SW480 (cell line): Measurements from ENCODE around the gene KCNIP4.

Source experiments
- DNase-seq: peaks from one replicate; pipeline ENCODE4 v3.0.0-alpha.2; 2016; ENCODE audit warnings: low spot score

Gene KCNIP4

GRCh38 chr4:21184788-21185187 is 763.8 kb downstream of the KCNIP4 start:
- no peak for DNase-seq

DNA sequence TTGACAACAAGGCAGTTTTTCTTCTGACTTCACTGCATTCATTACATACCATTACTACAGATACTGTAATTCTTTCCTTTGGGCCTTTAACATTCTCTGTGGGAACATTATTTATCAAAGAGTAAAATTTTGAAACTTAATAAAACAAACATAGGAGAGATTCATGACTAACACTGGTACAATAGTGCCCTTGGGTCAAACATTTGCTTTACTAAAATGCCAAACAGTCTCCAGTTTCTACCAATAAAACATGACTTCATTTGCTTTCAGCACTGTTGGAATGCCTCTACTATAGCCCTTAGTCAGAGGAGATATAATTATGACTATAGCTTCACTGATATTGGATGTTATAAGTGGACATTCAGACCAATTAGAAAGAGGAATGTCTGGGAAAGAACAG is 766.9 kb downstream of the KCNIP4 start:
- no peak for DNase-seq

GRCh38 chr4:21177871-21178270 is 770.7 kb downstream of the KCNIP4 start:
- no peak for DNase-seq

GRCh38 chr4:21177092-21177491 is 771.5 kb downstream of the KCNIP4 start:
- no peak for DNase-seq

GRCh38 chr4:21167711-21168110 is 780.9 kb downstream of the KCNIP4 start:
- no peak for DNase-seq

DNA sequence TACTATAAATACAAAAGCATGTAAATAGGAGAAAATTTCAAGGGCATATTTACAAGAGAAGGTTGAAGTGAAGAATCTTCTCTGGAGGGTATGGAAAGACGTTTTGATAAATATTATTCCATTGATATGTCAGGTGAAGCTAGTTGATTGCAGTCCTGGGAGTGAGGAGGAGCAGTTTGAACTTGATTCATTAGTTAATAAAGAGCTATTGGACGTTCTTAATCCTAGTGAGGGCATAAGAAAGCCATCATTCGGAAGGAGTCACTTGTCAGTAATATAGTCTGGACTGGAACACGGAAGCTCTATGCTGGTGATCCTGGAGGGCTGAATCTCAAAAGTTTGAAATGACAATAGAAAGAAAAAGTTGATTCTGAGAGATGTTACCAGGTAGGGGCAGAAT is 793.2 kb downstream of the KCNIP4 start:
- DNase-seq: no peak

- DNase-seq: no peak
Observed at GRCh38 chr4:21139327-21139726, 809.2 kb downstream of the KCNIP4 start.

- DNase-seq: no peak
Observed at GRCh38 chr4:21136051-21136630, 812.4 kb downstream of the KCNIP4 start.

GRCh38 chr4:21134994-21135393 is 813.6 kb downstream of the KCNIP4 start:
- DNase-seq: peak; percentile 11

GRCh38 chr4:21130606-21131005 is 818.0 kb downstream of the KCNIP4 start:
- no peak for DNase-seq

GRCh38 chr4:21126014-21126512 is 822.5 kb downstream of the KCNIP4 start:
- no peak for DNase-seq

DNA sequence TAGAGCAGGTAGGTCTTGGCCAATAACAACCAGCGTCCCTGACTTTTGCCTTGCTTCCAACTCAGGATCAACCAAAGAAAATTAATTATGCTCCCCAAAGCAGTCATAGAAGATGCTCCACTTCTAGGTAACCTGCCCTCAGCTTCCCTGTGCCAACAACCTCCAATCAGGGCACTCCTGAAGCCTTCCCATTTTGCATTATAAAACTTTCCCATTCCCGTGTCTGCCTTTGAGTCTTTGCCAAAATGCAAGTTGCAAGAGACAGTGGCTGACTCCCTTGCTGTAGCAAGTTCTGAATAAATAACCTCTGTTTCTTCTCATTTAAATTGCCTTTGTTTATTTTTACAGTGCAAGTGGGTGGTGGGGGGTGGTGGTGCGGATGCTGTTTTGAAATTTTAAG is 830.3 kb downstream of the KCNIP4 start:
- DNase-seq: no peak

DNA sequence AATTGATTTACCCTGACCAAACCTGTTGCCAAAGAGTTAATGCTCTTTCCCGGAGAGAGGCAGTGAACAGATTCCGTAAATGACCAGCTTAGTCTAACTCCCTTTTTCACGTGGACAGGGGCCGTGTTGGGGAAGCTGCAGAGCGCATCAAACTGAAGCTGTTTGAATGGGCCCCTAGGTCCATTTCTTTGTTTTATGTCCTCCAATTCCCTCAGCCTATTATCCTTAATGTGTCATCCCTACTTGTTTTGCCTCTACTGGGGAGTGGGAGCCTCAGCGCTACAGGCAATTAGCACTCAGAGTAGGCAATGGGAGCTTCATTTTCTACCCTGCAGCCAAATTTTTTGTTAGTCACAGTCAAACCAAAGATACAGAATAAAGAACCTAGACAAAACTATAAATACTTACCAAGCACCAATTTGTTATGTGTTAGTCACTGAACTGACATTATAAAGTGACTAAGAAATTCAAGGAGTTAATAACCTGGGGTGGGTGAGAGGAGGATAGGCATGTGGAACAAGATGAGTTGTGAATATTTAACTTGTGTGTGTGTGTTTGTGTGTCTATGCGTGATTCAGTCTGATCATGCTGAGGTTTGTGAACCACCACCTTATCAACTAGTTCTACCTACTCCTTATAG is 830.9 kb downstream of the KCNIP4 start:
- no peak for DNase-seq

DNA sequence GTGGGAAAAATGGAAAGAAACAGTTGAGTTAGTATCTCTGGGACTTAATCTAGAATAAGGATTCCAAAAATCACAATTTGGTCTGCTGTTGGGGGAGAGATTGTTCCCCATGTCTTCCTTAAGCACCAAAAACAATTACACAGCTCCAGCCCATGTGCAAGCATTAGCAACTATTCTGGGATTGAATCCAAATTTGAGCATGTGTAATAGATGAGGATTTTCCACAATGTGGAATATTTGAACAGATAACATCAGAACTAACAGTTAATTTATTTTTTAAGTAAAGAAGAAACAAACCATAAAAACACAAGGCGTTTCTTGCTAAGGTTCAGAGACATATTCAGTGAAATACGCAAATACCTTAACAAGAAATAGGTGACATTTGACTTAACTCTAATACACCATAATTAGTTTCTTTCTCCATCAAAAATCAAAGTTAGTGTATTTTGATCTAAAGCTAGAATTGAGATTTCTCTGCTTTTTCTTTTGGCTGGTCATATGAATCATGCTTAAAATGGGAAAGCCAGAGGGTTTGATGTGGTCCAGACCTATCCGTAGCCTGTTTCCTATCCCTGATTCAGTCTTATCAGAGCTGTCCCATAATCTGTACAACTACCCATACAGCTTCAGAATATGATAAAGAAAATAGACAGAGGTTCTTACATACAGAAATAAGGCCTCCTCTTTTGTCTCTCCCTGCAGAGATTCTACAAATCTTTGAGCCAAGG is 834.9 kb downstream of the KCNIP4 start:
- DNase-seq: no peak

DNA sequence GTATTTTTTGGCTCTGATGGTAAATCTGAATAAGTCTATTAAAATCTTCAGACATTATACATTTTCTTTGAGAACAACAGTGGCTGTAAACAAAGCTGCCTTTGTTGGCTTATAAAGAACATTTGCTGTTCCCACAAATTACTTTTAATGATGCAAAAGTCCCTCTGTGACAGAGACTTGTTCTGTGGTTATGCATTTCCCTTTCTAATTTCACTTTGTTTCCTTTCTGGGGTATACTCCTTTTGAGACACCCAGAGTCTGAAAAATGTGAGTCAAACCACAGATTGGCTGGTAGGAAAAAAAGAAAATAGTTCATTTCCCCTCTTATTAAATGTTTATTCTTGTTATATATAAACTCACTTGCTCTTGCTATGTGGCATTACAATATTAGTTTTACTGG is 845.9 kb downstream of the KCNIP4 start:
- no peak for DNase-seq

GRCh38 chr4:21097865-21098264 is 850.7 kb downstream of the KCNIP4 start:
- DNase-seq: no peak

- DNase-seq: no peak
Observed at GRCh38 chr4:21097026-21097425, 851.5 kb downstream of the KCNIP4 start.

GRCh38 chr4:21092531-21092930 is 856.0 kb downstream of the KCNIP4 start:
- no peak for DNase-seq

GRCh38 chr4:21090094-21090666 is 858.4 kb downstream of the KCNIP4 start:
- DNase-seq: no peak

DNA sequence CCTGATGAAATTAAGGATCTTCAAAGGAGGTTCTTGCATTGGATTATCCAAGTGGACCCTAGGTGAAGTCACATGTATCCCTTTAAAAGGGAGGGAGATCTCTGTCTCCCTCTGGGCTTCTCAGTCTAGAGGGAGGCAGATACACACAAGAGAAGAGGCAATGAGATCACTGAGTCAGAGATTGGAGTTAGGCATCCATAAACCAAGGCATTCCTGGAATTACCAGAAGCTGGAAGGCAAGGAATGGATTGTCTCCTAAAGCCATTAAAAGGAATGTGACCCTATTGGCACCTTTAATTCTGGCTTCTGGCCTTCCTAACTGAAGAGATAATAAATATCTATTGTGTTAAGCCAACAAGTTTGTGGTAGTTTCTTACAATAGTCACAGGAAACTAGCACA is 865.2 kb downstream of the KCNIP4 start:
- DNase-seq: no peak

- DNase-seq: no peak
Observed at GRCh38 chr4:21077967-21078366, 870.6 kb downstream of the KCNIP4 start.

DNA sequence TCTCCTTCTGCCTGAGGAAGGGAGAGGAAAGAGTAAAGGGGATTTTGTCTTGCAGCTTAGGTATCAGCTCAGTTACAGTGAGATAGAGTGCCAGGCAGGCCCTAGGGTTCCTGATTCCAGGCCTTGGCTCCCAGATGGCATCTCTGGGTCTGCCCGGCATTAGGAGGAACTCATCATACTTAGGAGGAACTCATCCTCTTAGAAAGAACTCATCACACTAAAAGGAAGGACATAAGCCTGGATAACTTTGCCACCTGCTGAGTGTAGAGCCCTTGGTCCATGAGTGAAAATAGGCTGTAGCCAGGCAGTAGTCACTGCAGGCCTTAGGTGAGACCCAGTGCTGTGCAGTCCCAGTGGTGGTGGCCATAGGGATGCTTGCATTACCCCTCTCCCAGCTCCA is 881.2 kb downstream of the KCNIP4 start:
- DNase-seq: no peak

DNA sequence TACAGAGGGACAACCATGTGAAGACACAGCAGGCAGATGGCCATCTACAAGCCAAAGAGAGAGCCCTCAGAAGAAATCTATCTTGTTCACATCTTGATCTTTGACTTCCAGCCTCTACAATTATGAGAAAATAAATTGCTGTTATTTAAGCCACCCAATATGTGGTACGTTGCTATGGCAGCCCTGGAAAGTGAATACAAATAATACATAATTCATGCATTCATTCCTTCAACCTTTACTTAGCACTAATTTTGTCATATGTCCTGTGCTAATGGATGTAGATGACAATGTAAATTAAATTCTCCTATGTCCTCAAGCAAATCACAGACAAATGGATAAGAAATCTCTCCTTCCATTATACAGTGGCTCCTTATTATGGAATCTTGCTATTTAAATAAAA is 886.7 kb downstream of the KCNIP4 start:
- DNase-seq: no peak
